HL-60 (cell line): ENCODE results near the gene PTS.

ENCODE experiments used
- GABPA ChIP-seq: IDR thresholded peaks from 2 replicates; pipeline ENCODE4 v1.6.1; 2012; ENCODE audit warnings: low read depth
- POLR2AphosphoS5 ChIP-seq: IDR thresholded peaks from 2 replicates; pipeline ENCODE4 v1.6.1; 2012; ENCODE audit warnings: low read depth
- SPI1 ChIP-seq: IDR thresholded peaks from 2 replicates; pipeline ENCODE4 v1.6.1; 2012; ENCODE audit warnings: low read depth, mild to moderate bottlenecking, borderline replicate concordance
- TF ChIP-seq, protein P1 (sequence below): IDR thresholded peaks from one replicate; pipeline ENCODE4 v1.5.1; 2011; ENCODE audit warnings: low read length, control low read depth, inconsistent platforms; ENCODE audit not compliant: insufficient read depth
- TF ChIP-seq, protein P2 (sequence below): IDR thresholded peaks from 2 replicates; pipeline ENCODE4 v1.6.1; 2012; ENCODE audit warnings: low read depth; ENCODE audit not compliant: insufficient replicate concordance

DNA sequence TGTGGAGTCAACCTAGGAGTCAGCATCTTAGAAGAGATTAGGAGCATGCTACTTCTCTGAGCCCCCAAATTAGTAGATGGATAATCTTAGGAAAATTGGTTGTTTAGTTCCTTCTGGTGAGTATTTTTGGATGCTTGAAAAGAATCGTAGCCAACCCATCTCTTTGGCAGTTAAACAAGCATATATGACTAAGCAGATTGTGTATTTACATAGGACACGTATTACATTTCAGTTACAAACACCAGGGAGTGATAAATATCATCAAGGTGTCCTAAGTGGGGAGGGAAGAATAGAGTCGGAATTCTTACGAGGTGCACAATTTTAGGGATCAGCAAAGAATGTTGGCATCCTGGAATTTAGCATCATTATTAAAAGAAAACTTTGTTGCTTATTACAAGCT, 21.0 kb downstream of the PTS start:
- TF ChIP-seq, protein P1, sequence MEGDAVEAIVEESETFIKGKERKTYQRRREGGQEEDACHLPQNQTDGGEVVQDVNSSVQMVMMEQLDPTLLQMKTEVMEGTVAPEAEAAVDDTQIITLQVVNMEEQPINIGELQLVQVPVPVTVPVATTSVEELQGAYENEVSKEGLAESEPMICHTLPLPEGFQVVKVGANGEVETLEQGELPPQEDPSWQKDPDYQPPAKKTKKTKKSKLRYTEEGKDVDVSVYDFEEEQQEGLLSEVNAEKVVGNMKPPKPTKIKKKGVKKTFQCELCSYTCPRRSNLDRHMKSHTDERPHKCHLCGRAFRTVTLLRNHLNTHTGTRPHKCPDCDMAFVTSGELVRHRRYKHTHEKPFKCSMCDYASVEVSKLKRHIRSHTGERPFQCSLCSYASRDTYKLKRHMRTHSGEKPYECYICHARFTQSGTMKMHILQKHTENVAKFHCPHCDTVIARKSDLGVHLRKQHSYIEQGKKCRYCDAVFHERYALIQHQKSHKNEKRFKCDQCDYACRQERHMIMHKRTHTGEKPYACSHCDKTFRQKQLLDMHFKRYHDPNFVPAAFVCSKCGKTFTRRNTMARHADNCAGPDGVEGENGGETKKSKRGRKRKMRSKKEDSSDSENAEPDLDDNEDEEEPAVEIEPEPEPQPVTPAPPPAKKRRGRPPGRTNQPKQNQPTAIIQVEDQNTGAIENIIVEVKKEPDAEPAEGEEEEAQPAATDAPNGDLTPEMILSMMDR = no peak
- TF ChIP-seq, protein P2, sequence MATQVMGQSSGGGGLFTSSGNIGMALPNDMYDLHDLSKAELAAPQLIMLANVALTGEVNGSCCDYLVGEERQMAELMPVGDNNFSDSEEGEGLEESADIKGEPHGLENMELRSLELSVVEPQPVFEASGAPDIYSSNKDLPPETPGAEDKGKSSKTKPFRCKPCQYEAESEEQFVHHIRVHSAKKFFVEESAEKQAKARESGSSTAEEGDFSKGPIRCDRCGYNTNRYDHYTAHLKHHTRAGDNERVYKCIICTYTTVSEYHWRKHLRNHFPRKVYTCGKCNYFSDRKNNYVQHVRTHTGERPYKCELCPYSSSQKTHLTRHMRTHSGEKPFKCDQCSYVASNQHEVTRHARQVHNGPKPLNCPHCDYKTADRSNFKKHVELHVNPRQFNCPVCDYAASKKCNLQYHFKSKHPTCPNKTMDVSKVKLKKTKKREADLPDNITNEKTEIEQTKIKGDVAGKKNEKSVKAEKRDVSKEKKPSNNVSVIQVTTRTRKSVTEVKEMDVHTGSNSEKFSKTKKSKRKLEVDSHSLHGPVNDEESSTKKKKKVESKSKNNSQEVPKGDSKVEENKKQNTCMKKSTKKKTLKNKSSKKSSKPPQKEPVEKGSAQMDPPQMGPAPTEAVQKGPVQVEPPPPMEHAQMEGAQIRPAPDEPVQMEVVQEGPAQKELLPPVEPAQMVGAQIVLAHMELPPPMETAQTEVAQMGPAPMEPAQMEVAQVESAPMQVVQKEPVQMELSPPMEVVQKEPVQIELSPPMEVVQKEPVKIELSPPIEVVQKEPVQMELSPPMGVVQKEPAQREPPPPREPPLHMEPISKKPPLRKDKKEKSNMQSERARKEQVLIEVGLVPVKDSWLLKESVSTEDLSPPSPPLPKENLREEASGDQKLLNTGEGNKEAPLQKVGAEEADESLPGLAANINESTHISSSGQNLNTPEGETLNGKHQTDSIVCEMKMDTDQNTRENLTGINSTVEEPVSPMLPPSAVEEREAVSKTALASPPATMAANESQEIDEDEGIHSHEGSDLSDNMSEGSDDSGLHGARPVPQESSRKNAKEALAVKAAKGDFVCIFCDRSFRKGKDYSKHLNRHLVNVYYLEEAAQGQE = no peak
- no peak for TF ChIP-seq GABPA
- no peak for TF ChIP-seq POLR2AphosphoS5
- TF ChIP-seq SPI1 = no peak
